ENCODE data around the gene ALPK1.
A peak's percentile ranks its signal among the peaks of the same experiment; 100 is the strongest.
"Not testable (repeated sequence)": the region's sequence is repeated elsewhere in the genome, so short reads cannot be mapped to it uniquely, and the experiment has no call there.

Gene ALPK1

GRCh38 chr4:112379306-112379705 is 82.1 kb downstream of the ALPK1 start:
- no peak for DNase-seq (ENCODE audit: low spot score)

- no peak for DNase-seq (ENCODE audit: low spot score)
These were observed 85.0 kb downstream of the ALPK1 start for GRCh38 chr4:112381996-112382692.

- DNase-seq (ENCODE audit: low spot score) = no peak
These were observed 88.9 kb downstream of the ALPK1 start for GRCh38 chr4:112386071-112386470.

- no peak for DNase-seq (ENCODE audit: low spot score)
These were observed 104.9 kb downstream of the ALPK1 start for GRCh38 chr4:112402098-112402497.

GRCh38 chr4:112403101-112403945 is 106.2 kb downstream of the ALPK1 start:
- DNase-seq (ENCODE audit: low spot score) = peak; percentile 71

GRCh38 chr4:112410364-112410763 is 113.2 kb downstream of the ALPK1 start:
- no peak for DNase-seq (ENCODE audit: low spot score)

- no peak for DNase-seq (ENCODE audit: low spot score)
These were observed 113.6 kb downstream of the ALPK1 start for GRCh38 chr4:112410804-112411203.

- DNase-seq (ENCODE audit: low spot score) = peak; percentile 70
These were observed 114.8 kb downstream of the ALPK1 start for GRCh38 chr4:112411781-112412550.

GRCh38 chr4:112416464-112416863 is 119.3 kb downstream of the ALPK1 start:
- no peak for DNase-seq (ENCODE audit: low spot score)

GRCh38 chr4:112418092-112418491 is 120.9 kb downstream of the ALPK1 start:
- no peak for DNase-seq (ENCODE audit: low spot score)

GRCh38 chr4:112421911-112422310 is 124.7 kb downstream of the ALPK1 start:
- DNase-seq (ENCODE audit: low spot score) = no peak

GRCh38 chr4:112422644-112423043 is 125.5 kb downstream of the ALPK1 start:
- no peak for DNase-seq (ENCODE audit: low spot score)

- no peak for DNase-seq (ENCODE audit: low spot score)
These were observed 126.4 kb downstream of the ALPK1 start for GRCh38 chr4:112423591-112423990.

- DNase-seq (ENCODE audit: low spot score) = no peak
These were observed 128.7 kb downstream of the ALPK1 start for GRCh38 chr4:112425823-112426222.

- DNase-seq (ENCODE audit: low spot score) = no peak
These were observed 129.2 kb downstream of the ALPK1 start for GRCh38 chr4:112426416-112426815.

GRCh38 chr4:112431158-112431557 is 134.0 kb downstream of the ALPK1 start:
- no peak for DNase-seq (ENCODE audit: low spot score)

GRCh38 chr4:112436987-112437386 is 139.8 kb downstream of the ALPK1 start:
- no peak for DNase-seq (ENCODE audit: low spot score)

- DNase-seq (ENCODE audit: low spot score) = not testable (repeated sequence)
These were observed 145.1 kb downstream of the ALPK1 start for GRCh38 chr4:112442226-112442625.

GRCh38 chr4:112448306-112449132 is 151.3 kb downstream of the ALPK1 start:
- no peak for DNase-seq (ENCODE audit: low spot score)

GRCh38 chr4:112449708-112450107 is 152.5 kb downstream of the ALPK1 start:
- no peak for DNase-seq (ENCODE audit: low spot score)

GRCh38 chr4:112451104-112451503 is 153.9 kb downstream of the ALPK1 start:
- no peak for DNase-seq (ENCODE audit: low spot score)

GRCh38 chr4:112451831-112452230 is 154.7 kb downstream of the ALPK1 start:
- no peak for DNase-seq (ENCODE audit: low spot score)
